GM19324 (cell line): ENCODE results near the gene CES3.
"Not testable (repeated sequence)": the region's sequence is repeated elsewhere in the genome, so short reads cannot be mapped to it uniquely, and the experiment has no call there.

Experiments
- ATAC-seq: cut with Tn5 transposase; IDR thresholded peaks from one replicate; pipeline ENCODE4 v1.9.1; 2021; ENCODE audit warnings: mild to moderate bottlenecking, moderate library complexity; ENCODE audit not compliant: unreplicated experiment, low FRiP score

CES3 gene

GRCh38 chr16:66944054-66944441 is 17.0 kb upstream of the CES3 start:
- no peak for ATAC-seq

GRCh38 chr16:66944971-66945370 is 16.1 kb upstream of the CES3 start:
- not testable (repeated sequence) for ATAC-seq

- no peak for ATAC-seq
Observed at GRCh38 chr16:66945939-66946338, 15.1 kb upstream of the CES3 start.

GRCh38 chr16:66946541-66946940 is 14.5 kb upstream of the CES3 start:
- ATAC-seq: no peak

GRCh38 chr16:66946974-66947301 is 14.1 kb upstream of the CES3 start:
- ATAC-seq: no peak

GRCh38 chr16:66947302-66948065 is 13.6 kb upstream of the CES3 start:
- no peak for ATAC-seq

GRCh38 chr16:66948134-66948836 is 12.8 kb upstream of the CES3 start:
- ATAC-seq: no peak

- no peak for ATAC-seq
Observed at GRCh38 chr16:66948837-66949225, 12.2 kb upstream of the CES3 start.

GRCh38 chr16:66949472-66949871 is 11.6 kb upstream of the CES3 start:
- ATAC-seq: no peak

GRCh38 chr16:66950437-66950836 is 10.6 kb upstream of the CES3 start:
- ATAC-seq: no peak

GRCh38 chr16:66950971-66951790 is 9.9 kb upstream of the CES3 start:
- no peak for ATAC-seq

- ATAC-seq: no peak
Observed at GRCh38 chr16:66952430-66953110, 8.5 kb upstream of the CES3 start.

GRCh38 chr16:66953462-66954096 is 7.5 kb upstream of the CES3 start:
- ATAC-seq: no peak

- no peak for ATAC-seq
Observed at GRCh38 chr16:66954097-66954659, 6.9 kb upstream of the CES3 start.

- ATAC-seq: not testable (repeated sequence)
Observed at GRCh38 chr16:66955363-66956153, 5.5 kb upstream of the CES3 start.

GRCh38 chr16:66956154-66956457 is 5.0 kb upstream of the CES3 start:
- not testable (repeated sequence) for ATAC-seq

GRCh38 chr16:66958857-66959703 is 2.0 kb upstream of the CES3 start:
- ATAC-seq: no peak

- no peak for ATAC-seq
Observed at GRCh38 chr16:66959704-66960161, 1.3 kb upstream of the CES3 start.
